Mucosa of rectum (tissue), 2 donors: ENCODE measurements around the gene TRPV3.

ENCODE experiments used
- H3K27ac ChIP-seq, 2 donors: one replicate each; pipeline ENCODE4 v1.7.0; 2013; ENCODE audit warnings: inconsistent platforms in 2 of 2, low read depth in 2 of 2, low read length in 2 of 2
- H3K27me3 ChIP-seq, 2 donors: one replicate each; pipeline ENCODE4 v1.7.0; 2013; ENCODE audit warnings: low read length in 2 of 2; ENCODE audit not compliant: control insufficient read depth in 2 of 2, insufficient read depth in 2 of 2
- H3K36me3 ChIP-seq, 2 donors: one replicate each; pipeline ENCODE4 v1.7.0; 2013; ENCODE audit warnings: low read length in 2 of 2; ENCODE audit not compliant: control insufficient read depth in 2 of 2, insufficient read depth in 2 of 2
- H3K4me1 ChIP-seq, 2 donors: one replicate each; pipeline ENCODE4 v1.7.0; 2013; ENCODE audit warnings: low read length in 2 of 2, mild to moderate bottlenecking in 1 of 2; ENCODE audit not compliant: control insufficient read depth in 2 of 2, insufficient read depth in 2 of 2
- H3K4me3 ChIP-seq, 2 donors: one replicate each; pipeline ENCODE4 v1.7.0; 2013; ENCODE audit warnings: low read length in 2 of 2
- H3K9ac ChIP-seq, 2 donors: one replicate each; pipeline ENCODE4 v1.7.0; 2013; ENCODE audit warnings: low read length in 2 of 2, low read depth in 1 of 2, mild to moderate bottlenecking in 1 of 2
- H3K9me3 ChIP-seq, 2 donors: one replicate each; pipeline ENCODE4 v1.7.0; 2013; ENCODE audit warnings: low read length in 2 of 2; ENCODE audit not compliant: control insufficient read depth in 2 of 2
- donor health status: healthy.
- donor health status: Normal muscosa, but diverticular disease.

Gene TRPV3

DNA sequence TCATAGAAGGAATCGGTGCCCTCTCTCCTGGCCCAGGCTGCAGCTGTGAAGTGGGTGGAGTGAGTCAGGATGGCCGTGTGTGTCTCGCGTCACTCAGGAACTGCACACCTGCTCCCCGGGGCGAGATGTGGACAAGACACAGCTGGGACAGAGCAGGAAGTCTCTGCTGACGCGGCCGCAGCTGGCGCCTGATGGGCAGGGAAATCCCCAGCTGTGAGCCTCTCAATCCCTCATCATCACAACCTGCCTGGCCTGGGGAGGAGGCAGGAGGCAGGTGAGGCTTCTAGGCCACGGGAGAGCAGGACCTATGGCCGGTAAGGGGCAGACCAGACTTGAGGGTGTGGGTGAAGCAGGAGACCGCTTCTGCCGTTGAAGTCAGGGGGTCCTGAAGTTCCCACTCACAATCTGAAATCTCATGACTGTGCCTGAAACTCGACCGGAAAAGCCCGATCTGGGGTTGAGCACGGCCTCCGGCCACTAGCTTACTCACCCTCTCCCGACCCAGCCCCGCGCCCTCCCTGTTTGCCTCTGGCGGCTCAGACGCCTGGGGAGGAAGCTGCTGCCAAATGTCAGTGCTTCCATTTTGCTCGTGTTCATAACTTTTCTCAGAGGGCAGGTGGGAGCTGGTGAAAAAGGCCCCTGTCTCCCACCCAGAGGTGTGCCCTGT, 1.1 kb upstream of the TRPV3 start:
- H3K36me3 ChIP-seq, result no peaks in the 10 kb centered on the region
- H3K4me3 ChIP-seq, result peak overlapping the region in 1 of 2 donors; percentile 41
- no peaks in the 10 kb centered on the region for H3K9me3 ChIP-seq
- peak overlapping the region in 1 of 2 donors; percentile 41 for H3K9ac ChIP-seq
- H3K4me1 ChIP-seq, result peaks cover 0 to 13% of the 10 kb centered on the region in 2 donors
- H3K27ac ChIP-seq, result peak overlapping the region; percentile 69 to 84
- no peaks in the 10 kb centered on the region for H3K27me3 ChIP-seq

DNA sequence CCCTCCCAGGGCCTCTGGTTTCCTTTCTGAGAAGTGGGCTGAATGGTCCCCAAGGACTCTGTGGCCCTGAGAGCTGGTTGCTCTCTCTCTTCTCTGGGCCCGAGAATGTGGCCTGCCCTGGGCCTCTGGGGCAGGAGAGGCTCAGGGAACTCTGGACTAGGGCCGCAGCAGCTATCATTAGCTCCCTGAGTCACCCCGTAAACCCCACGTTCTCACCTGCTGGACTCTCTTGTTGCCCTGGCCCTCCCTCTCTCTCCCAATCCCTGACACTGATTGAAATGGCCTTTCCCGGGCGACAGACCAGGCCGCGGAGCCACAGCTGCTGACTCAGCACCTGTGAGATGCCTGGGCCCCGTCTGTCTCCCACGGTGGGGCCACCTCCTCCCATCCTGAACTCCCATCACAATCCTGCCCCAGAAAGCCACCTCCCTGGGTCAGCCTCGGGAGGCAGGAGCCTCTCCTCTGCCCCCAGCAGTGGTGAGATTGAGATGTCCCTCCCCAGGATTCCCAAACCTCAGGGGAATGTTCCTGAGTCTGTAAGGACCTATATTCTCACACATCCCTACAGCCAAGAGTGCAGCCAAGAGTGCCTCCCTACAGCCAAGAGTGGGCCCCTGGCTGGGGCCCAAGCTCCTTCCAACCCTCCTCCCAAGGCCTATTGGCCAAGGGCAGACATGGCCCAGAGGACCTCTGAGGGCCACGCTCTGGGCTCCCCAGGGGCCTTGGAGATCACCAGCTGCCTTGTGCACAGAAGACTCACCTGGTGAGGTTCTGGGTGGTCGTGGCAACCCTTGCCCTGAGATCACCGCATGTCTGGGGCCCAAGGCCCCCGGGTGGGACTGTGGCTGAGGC, 470 bp downstream of the TRPV3 start:
- H3K9ac ChIP-seq, result no peak overlapping the region
- H3K4me1 ChIP-seq, result peaks cover 0 to 13% of the 10 kb centered on the region in 2 donors
- H3K36me3 ChIP-seq, result no peaks in the 10 kb centered on the region
- peak overlapping the region in 1 of 2 donors; percentile 57 for H3K4me3 ChIP-seq
- no peaks in the 10 kb centered on the region for H3K9me3 ChIP-seq
- H3K27ac ChIP-seq, result peak overlapping the region; percentile 20 to 65
- H3K27me3 ChIP-seq, result no peaks in the 10 kb centered on the region

DNA sequence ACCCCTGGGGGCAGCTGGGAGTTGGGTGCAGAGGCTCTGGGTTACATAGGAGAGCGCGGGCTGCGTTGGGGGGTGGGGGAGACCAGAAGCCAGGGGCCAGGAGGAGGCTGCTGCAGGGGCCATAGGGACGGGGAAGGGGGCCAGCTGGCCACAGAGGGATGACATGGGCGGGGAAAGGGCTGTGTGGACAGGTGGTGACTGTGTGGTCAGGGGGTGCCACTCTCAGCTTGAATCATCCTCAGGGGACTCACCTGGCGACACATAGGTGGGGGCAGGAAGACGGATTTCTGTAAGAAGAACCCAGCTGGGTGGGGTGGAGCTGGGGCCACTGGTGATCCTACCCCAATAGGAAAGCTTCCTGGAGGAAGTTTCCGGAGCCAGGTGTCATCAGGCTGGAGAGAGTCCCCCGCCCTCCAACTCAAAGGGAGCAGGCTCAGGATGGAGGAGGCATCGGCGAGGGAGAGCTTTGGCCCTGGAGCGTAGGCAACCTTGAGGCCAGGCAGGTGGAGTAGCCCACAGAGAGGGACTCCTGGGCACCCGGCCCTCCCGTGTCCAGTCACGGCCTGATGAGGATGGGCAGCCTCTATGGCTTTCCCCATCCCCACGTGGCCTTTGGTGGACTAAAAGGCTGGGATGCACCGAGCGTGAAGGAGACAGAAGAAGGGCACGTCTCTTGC, 1.2 kb downstream of the TRPV3 start:
- peak overlapping the region in 1 of 2 donors; percentile 4 for H3K4me3 ChIP-seq
- H3K9ac ChIP-seq, result no peak overlapping the region
- H3K27me3 ChIP-seq, result no peaks in the 10 kb centered on the region
- H3K36me3 ChIP-seq, result no peaks in the 10 kb centered on the region
- H3K9me3 ChIP-seq, result no peaks in the 10 kb centered on the region
- no peak overlapping the region for H3K27ac ChIP-seq
- peaks cover 1 to 13% of the 10 kb centered on the region in 2 donors for H3K4me1 ChIP-seq

DNA sequence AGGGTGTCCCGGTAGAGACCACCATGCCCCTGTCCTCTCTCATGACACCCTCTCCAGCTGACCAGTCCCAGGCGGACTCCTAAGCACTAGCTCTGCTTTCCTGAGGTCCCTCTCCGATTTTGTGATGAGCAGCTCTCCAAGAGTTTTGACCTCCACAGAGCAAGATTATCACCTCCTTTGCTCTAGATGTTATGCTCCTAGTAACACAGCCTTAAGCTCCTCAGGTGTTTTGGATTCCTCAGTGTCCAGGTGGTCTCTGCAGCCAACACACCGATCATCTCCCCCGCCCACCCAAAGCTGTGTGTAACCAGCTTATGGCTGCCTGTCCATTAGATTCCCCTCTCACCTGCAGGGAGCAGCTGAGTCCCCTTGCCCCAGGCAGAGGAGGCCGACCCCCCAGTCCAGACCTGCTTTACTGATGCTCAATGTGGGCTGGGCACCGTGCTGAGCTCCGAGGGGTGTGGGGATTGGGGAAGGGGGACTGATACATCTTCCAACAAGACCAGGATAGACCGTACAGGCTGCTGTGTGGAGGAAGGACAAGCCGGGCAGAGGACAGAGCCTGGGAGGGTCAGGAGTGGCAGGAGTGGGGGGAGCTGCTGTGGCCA, 2.3 kb downstream of the TRPV3 start:
- H3K27me3 ChIP-seq, result no peaks in the 10 kb centered on the region
- no peak overlapping the region for H3K4me3 ChIP-seq
- H3K27ac ChIP-seq, result no peak overlapping the region
- no peak overlapping the region for H3K9ac ChIP-seq
- no peaks in the 10 kb centered on the region for H3K9me3 ChIP-seq
- peaks cover 2 to 13% of the 10 kb centered on the region in 2 donors for H3K4me1 ChIP-seq
- no peaks in the 10 kb centered on the region for H3K36me3 ChIP-seq

DNA sequence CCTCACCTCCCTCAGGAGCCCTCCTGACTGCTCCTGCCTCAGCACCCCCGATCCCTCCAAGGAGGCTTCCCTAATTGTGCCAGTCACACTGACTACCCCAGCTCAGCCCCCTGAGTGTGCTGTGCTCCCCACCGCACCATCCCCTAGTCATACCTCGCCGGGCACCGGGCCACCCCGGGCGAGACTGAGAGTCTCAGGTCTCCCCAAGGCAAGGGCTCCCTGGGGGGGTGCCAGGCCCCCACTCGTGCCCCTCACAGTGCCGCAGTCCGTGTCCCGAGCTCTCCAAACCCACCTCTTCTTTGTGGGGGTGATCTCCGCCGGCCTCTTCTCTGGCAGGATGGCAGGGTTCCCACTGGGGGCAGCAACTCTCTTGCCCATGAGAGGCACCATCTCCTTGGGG, 3.2 kb downstream of the TRPV3 start:
- Histone ChIP-seq H3K4me1 (peaks cover 2 to 13% of the 10 kb centered on the region in 2 donors), H3K36me3 (no peaks in the 10 kb centered on the region), H3K9ac (no peak overlapping the region), H3K27ac (no peak overlapping the region), H3K27me3 (no peaks in the 10 kb centered on the region), H3K9me3 (no peaks in the 10 kb centered on the region), H3K4me3 (no peak overlapping the region)

DNA sequence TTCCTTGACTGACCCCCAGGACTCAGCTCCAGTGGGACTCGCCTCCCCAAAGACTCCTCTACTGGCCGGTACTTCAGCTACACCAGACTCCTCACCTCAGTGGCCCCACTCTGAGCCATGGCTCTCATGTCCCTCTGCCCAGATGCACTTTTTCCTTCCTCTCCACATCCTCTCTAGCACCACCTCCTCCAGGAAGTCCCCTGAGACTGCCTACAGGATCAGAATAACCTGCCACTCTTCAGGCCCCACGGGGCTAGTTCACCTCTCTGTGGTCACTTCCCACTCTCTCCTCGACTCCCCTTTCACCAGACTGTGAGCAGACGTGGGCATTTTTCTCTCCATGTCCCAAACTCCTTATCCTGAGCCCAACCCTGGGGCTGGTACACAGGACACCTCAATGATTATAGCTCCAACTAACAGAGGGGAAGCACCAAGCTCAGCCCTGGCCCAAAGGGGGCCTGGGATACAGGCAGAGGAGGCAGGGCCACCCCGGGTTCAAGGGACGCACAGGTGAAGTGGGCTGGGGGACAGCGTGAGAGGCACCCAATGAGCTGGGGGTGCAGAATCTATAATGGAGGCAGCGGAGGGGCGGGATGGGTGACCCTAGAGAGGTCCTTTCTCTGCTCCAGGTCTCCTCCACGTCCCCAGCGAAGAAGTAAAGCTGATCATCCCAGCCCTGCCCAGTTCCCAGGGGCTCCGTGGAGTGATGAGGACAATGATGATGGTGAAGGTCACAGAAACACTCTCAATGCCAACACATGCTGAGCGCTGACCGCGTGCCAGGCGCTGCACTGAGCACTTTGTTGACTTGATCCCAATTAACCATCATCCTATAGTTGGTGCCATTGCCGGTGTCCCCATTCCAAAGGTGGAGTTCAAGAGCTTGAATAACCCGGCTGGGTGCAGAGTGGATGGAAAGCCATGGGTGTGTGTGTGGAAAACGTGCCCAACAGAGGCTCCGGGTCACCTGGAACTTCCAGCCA, 3.9 kb downstream of the TRPV3 start:
- no peak overlapping the region for H3K4me3 ChIP-seq
- H3K36me3 ChIP-seq, result no peaks in the 10 kb centered on the region
- H3K9me3 ChIP-seq, result no peaks in the 10 kb centered on the region
- no peak overlapping the region for H3K9ac ChIP-seq
- peaks cover 2 to 12% of the 10 kb centered on the region in 2 donors for H3K4me1 ChIP-seq
- no peaks in the 10 kb centered on the region for H3K27me3 ChIP-seq
- H3K27ac ChIP-seq, result no peak overlapping the region

DNA sequence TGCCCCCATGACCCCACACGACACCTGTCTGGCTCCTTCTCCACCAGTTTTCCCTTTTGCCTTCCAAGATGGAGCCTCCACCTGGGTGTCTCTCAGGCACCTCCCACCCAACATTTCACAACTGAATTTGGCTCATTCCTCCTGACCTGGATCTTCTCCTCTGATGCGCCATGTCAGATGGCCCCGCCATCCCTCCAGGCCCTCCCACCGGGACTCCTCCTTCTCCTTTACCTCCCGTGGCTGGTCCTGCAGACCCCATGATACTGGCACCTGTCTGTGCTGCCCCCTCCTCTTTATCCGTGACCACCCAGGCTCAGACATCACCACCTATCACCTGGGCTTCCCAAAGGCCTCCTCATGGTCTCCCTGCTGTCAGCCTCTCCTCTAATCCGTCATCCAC, 4.7 kb downstream of the TRPV3 start:
- no peaks in the 10 kb centered on the region for H3K36me3 ChIP-seq
- H3K9ac ChIP-seq, result no peak overlapping the region
- H3K27me3 ChIP-seq, result no peaks in the 10 kb centered on the region
- H3K27ac ChIP-seq, result no peak overlapping the region
- no peak overlapping the region for H3K4me3 ChIP-seq
- peaks cover 2 to 4% of the 10 kb centered on the region in 2 donors for H3K4me1 ChIP-seq
- no peaks in the 10 kb centered on the region for H3K9me3 ChIP-seq

DNA sequence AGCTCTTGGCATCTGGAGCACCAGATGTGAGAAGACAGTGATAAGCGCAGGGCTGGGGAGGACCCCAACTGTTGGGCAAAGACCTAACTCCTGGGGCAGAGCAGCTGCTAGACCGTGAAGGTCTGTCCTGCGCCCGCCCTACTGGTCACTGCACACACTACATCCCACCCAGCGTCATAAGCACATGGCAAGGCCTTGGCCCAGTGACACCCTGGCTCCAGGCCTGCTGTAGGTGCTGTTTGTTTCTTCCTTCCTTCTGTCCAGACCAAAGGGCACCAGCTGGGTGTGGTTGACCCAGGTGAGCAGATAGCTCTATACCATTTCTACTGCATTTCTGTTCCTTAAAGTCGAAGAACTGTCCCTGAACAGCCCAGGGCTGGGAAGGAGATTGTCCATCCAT, 6.4 kb downstream of the TRPV3 start:
- peak overlapping the region in 1 of 2 donors; percentile 13 for H3K4me3 ChIP-seq
- no peaks in the 10 kb centered on the region for H3K36me3 ChIP-seq
- no peaks in the 10 kb centered on the region for H3K9me3 ChIP-seq
- no peaks in the 10 kb centered on the region for H3K27me3 ChIP-seq
- H3K4me1 ChIP-seq, result peaks cover 0 to 2% of the 10 kb centered on the region in 2 donors
- H3K9ac ChIP-seq, result no peak overlapping the region
- H3K27ac ChIP-seq, result peak overlapping the region; percentile 55 to 63

DNA sequence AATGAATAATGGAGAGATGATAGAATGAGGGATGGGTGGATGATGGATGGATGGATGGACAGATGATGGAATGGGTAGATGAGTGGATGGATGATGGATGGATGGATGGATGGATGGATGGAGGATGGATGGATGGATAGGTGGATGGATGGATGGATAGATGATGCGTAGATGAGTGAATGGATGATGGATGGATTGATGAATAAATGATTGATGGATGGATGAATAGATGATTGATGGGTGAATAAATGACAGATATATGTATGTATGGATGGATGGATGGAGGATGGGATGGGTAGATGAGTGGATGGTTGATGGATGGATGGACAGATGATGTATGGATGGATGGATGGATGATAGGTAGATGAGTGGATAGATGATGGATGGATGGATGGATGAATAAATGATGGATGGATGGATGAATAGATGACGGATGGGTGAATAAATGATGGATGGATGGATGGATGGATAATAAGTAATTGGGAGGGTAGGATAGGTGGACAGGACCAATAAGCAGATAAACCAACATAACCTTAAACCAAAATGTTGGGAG, 7.9 kb downstream of the TRPV3 start:
- H3K9ac ChIP-seq, result no peak overlapping the region
- H3K36me3 ChIP-seq, result no peaks in the 10 kb centered on the region
- no peak overlapping the region for H3K4me3 ChIP-seq
- H3K27me3 ChIP-seq, result no peaks in the 10 kb centered on the region
- H3K27ac ChIP-seq, result no peak overlapping the region
- no peaks in the 10 kb centered on the region for H3K9me3 ChIP-seq
- H3K4me1 ChIP-seq, result peaks cover 0 to 2% of the 10 kb centered on the region in 2 donors
